NCI-H1930 (cell line): Measurements from ENCODE around the gene THYN1.

Source experiments
- DNase-seq, 2 experiments: peaks; one replicate each; lab custom pipeline; 2025; lab: John Stamatoyannopoulos, UW

The THYN1 gene

GRCh38 chr11:134223121-134223520 lies 30.0 kb downstream of the THYN1 start:
- no peak for DNase-seq

DNA sequence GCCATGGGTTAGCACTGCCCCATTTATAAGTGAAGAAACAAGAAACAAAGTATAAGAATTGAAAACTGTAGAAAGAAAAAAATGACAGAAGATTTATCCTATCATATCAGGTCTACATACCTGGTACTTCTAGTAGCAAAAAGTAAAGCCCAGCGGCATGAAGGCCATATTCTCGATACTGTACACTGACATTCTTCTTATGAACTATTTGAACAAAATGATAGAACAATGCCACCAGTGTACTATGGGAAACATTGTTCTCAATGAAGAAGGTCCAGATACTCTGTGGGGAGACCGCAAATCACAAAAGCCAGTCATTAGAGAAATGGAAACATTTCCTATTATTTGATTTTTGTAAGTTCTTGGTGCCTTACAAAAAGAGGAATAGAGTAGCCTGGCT lies 36.3 kb downstream of the THYN1 start:
- DNase-seq: no peak

GRCh38 chr11:134215836-134216235 lies 37.3 kb downstream of the THYN1 start:
- DNase-seq: no peak

- no peak for DNase-seq
Measured at GRCh38 chr11:134207538-134208239, 45.5 kb downstream of the THYN1 start.

GRCh38 chr11:134206185-134206584 lies 47.0 kb downstream of the THYN1 start:
- no peak for DNase-seq

DNA sequence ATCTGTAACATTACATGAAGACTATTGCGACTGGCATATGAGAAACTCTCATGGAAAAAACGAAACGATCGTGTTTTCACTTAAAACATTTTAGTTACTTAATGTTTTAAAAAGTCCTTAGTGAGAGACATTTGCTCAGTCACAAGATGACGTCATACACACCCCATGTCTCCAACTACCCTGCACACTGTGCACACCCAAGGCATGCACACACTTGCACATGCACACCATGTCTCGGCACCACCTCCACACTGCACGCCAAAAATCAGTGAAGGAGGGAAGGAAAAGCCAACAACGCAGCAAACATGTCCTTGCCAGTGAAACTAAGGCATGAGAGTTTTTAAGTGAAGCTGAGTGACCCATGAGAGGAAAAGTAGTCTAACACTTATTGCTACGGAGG lies 47.4 kb downstream of the THYN1 start:
- DNase-seq: no peak

- no peak for DNase-seq
Measured at GRCh38 chr11:134202661-134203060, 50.5 kb downstream of the THYN1 start.

DNA sequence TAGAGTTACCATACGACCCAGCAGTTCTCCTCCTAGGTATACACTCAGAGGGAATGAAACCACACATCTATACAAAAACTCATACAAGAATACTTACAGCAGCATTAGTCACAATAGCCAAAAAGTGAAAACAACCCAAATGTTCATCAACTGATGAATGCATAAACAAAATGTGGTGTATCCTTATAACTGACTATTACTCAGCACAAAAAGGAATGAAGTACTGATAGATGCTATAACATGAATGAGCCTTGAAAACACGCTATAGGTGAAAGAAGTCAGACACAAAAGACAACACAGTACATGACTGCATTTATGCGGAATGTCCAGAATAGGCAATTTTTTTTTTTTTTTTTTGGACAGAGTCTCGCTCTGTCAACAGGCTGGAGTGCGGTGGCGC lies 52.5 kb downstream of the THYN1 start:
- DNase-seq: no peak

DNA sequence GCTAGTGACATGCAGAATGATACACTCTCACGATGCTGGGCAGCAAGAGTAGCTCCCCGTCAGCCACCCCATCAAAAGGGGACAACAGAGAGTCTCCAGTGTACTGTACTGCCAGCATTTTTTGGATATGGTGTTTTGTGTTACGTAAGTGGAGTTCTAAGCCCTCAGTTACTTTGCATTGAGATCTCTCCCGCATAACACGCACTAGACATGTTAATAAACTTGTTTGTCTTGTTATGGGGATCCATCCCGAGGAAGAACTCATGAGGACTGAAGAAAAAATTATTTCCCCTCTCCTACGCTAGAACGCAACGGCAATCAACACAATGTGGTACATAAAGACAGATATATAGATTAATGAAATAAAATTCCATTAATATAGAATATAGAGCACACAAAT lies 53.6 kb downstream of the THYN1 start:
- no peak for DNase-seq
